BLaER1 (cell line): Measurements from ENCODE around the gene MTX1.
A peak's percentile ranks its signal among the peaks of the same experiment; 100 is the strongest.
"Not testable (repeated sequence)": the region's sequence is repeated elsewhere in the genome, so short reads cannot be mapped to it uniquely, and the experiment has no call there.

ENCODE experiments used
- H3K27ac ChIP-seq: shearing (Covaris generic); formaldehyde crosslinking; 2 replicates; pipeline ENCODE4 v1.8.1; 2022
- H3K27me3 ChIP-seq: shearing (Covaris generic); formaldehyde crosslinking; 2 replicates; pipeline ENCODE4 v1.8.1; 2022
- H3K36me3 ChIP-seq: shearing (Covaris generic); formaldehyde crosslinking; 2 replicates; pipeline ENCODE4 v1.8.1; 2022
- H3K4me1 ChIP-seq: shearing (Covaris generic); formaldehyde crosslinking; 2 replicates; pipeline ENCODE4 v1.8.1; 2022
- H3K4me2 ChIP-seq: shearing (Covaris generic); formaldehyde crosslinking; 2 replicates; pipeline ENCODE4 v1.8.1; 2022
- H3K4me3 ChIP-seq: shearing (Covaris generic); formaldehyde crosslinking; 2 replicates; pipeline ENCODE4 v1.8.1; 2022
- H3K9ac ChIP-seq: shearing (Covaris generic); formaldehyde crosslinking; 2 replicates; pipeline ENCODE4 v1.8.1; 2022
- H3K9me3 ChIP-seq: shearing (Covaris generic); formaldehyde crosslinking; 2 replicates; pipeline ENCODE4 v1.8.1; 2022
- H4K20me1 ChIP-seq: shearing (Covaris generic); formaldehyde crosslinking; 2 replicates; pipeline ENCODE4 v1.8.1; 2022
- Cebpa-rat ChIP-seq: shearing (Covaris generic); IDR thresholded peaks from 2 replicates; pipeline ENCODE4 v1.8.1; 2022

Gene MTX1

DNA sequence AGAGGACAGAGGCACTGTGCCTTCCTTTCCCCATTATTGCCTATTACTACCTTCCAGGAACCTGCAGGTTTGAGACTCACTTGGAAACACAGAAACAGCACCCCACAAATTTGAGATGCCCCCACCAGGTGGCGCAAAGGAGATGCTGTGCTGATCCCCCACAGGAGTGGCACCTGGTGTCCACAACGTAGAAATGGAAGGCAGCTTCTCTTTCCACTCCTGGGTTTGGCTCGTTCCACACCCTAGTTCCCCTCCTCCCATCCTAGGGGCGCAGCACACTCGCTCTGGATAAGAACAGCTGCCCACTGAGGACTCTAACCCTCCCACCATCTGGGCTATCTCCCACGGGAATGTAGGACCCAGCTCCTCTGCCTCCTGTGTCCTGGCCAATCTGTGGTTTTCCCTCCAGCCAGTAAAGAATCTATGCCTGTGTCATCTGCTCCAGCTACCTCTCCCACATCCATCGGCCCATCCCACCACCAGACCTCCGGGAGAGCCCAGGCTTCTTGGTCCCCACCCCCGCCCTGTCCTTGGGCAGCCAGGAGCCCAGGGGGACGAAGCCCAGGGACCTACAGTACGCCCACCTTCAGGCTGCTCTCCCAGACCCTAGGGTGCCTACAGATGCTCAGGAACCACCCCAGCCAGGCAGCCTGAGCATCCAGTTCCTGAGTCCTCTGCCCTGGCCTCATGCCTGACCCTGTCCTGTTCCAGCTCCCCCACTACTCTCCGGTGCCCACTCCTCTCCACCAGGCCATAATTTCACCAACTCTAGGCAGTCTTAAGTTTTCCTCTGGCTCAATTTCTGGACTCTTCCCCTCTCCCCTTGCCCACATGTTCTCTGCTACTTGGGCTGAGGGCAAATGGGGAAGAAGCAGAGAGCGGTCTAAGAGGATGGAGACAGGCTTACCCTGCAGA lies 1.3 kb upstream of the MTX1 start:
- Histone ChIP-seq H3K4me2 (peak overlapping the region; percentile 99), H3K4me3 (peak overlapping the region; percentile 94), H4K20me1 (no peaks in the 10 kb centered on the region), H3K36me3 (peaks cover 33% of the 10 kb centered on the region), H3K4me1 (peaks cover 42% of the 10 kb centered on the region), H3K9ac (peak overlapping the region; percentile 86), H3K27ac (peak overlapping the region; percentile 95), H3K27me3 (no peaks in the 10 kb centered on the region), H3K9me3 (no peaks in the 10 kb centered on the region)
- no peak for TF ChIP-seq Cebpa-rat

DNA sequence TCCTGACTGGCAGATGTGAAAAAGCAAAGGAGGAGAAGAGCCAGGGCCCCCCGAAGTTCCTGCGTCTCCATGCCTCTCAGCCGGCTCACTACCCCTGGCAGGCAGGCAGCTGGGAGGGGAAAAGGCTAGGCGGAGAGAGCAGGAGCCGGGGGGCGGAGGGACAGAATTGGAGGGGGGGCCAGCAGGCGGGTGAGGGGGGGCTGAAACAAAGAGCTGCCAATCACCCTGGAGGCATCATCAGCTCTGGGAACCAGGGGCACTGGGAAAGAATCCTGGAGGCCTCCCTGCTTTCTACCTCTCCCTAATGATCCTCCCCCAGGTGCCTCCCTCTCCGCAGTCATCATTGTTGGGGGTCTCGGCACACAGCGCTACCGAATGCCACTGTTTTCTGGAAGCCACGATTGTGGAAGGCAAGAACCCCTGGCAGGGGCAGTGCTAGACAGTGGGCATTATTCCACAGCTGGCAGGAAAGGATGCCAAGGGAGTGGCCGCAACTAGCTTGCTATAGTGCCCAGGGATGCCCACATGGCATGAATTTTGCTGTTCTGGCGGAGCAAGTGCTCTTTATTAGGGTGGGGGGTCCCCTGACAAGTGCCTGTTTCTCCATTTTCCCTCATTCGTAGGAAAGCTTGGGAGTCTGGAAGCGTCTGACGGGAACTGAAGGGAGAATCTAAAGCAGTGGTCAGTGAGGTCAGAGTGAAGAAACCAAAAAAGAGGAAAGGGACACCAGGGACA lies 522 bp upstream of the MTX1 start, which contains the start of gene THBS3:
Gene THBS3 (minus strand): TSS at position 92 of the 735 bp plus-strand sequence. CDS start 21 bp downstream, at position 71.
- Histone ChIP-seq H3K27me3 (no peaks in the 10 kb centered on the region), H3K27ac (peak within 1 kb of the TSS; percentile 95), H3K9me3 (no peaks in the 10 kb centered on the region), H4K20me1 (no peaks in the 10 kb centered on the region), H3K4me2 (peak within 1 kb of the TSS; percentile 99), H3K36me3 (peaks cover 27% of the 10 kb centered on the region), H3K4me3 (peak within 1 kb of the TSS; percentile 94), H3K9ac (peak within 1 kb of the TSS; percentile 86), H3K4me1 (peaks cover 42% of the 10 kb centered on the region)
- TF ChIP-seq Cebpa-rat, result no peak

- Histone ChIP-seq H3K4me2 (peak overlapping the region; percentile 99), H3K27me3 (no peaks in the 10 kb centered on the region), H3K4me3 (peak overlapping the region; percentile 94), H3K9ac (peak overlapping the region; percentile 86), H3K27ac (peak overlapping the region; percentile 95), H3K36me3 (peaks cover 23% of the 10 kb centered on the region), H3K9me3 (no peaks in the 10 kb centered on the region), H3K4me1 (peaks cover 42% of the 10 kb centered on the region), H4K20me1 (no peaks in the 10 kb centered on the region)
- TF ChIP-seq Cebpa-rat, result no peak
These were observed 822 bp downstream of the MTX1 start for GRCh38 chr1:155209312-155209721.

DNA sequence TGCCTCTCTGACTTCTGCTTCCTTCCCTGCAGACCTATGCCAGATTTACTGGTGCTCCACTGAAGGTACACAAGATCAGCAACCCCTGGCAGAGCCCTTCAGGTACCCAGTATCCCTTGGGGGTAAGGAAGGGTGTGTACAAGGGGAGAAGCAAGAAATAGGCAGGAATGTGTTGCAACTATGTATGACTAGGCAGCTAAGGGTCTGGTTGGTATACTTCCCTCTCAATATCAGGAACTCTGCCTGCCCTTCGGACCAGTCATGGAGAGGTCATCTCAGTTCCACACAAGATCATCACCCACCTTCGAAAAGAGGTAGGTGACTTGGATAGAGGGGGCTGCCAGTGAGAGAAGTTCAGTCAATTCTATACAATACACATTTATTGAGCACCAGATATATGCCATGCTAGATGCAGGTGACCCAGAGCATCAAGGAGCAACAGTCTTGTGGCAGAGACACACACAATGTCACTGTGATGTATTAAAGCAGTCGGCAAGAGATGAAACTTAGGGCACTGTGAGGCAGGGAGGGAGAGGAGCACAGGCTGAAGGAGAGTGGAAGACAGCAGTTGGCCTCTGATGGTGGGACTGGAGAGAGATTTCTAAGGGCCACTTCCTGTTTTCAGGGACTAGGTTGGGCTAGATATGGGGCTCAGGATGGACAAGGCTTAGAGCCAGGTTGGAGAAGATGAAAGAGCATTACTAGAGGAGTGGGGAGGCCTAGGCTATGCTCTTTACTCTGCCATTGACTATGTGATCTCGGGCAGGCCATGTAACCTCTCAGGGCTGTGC lies 2.0 kb downstream of the MTX1 start:
- peaks cover 32% of the 10 kb centered on the region for H3K36me3 ChIP-seq
- H3K9ac ChIP-seq, result no peak overlapping the region
- H3K27ac ChIP-seq, result no peak overlapping the region
- H3K9me3 ChIP-seq, result no peaks in the 10 kb centered on the region
- no peaks in the 10 kb centered on the region for H3K27me3 ChIP-seq
- H4K20me1 ChIP-seq, result no peaks in the 10 kb centered on the region
- no peak overlapping the region for H3K4me3 ChIP-seq
- no peak for TF ChIP-seq Cebpa-rat
- peak overlapping the region; percentile 99 for H3K4me2 ChIP-seq
- H3K4me1 ChIP-seq, result peaks cover 42% of the 10 kb centered on the region

- not testable (repeated sequence) for H3K27me3 ChIP-seq, H3K27ac ChIP-seq, H3K9me3 ChIP-seq, H3K4me3 ChIP-seq, H3K9ac ChIP-seq, H3K4me2 ChIP-seq, H4K20me1 ChIP-seq
- peaks cover 34% of the 10 kb centered on the region for H3K4me1 ChIP-seq
- H3K36me3 ChIP-seq, result peaks cover 42% of the 10 kb centered on the region
These were observed 3.0 kb downstream of the MTX1 start for GRCh38 chr1:155211381-155212050.

DNA sequence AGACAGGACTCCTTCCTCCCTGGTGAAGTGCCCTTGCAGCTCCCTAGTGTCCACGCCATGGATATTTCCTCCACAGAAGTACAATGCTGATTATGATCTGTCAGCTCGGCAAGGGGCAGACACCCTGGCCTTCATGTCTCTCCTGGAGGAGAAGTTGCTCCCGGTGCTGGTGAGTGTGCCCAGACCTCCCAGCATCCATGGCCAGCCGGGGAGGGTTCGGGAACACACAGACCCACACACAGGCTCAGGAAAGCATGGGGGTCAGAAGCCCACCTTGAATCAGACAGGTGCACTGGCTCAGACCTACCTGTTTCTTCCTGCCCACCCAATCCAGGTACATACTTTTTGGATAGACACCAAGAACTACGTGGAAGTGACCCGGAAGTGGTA lies 3.6 kb downstream of the MTX1 start:
- not testable (repeated sequence) for H3K9ac ChIP-seq, H4K20me1 ChIP-seq, H3K27ac ChIP-seq, H3K4me2 ChIP-seq, H3K4me3 ChIP-seq, H3K9me3 ChIP-seq, H3K27me3 ChIP-seq
- H3K4me1 ChIP-seq, result peaks cover 28% of the 10 kb centered on the region
- H3K36me3 ChIP-seq, result peaks cover 45% of the 10 kb centered on the region

DNA sequence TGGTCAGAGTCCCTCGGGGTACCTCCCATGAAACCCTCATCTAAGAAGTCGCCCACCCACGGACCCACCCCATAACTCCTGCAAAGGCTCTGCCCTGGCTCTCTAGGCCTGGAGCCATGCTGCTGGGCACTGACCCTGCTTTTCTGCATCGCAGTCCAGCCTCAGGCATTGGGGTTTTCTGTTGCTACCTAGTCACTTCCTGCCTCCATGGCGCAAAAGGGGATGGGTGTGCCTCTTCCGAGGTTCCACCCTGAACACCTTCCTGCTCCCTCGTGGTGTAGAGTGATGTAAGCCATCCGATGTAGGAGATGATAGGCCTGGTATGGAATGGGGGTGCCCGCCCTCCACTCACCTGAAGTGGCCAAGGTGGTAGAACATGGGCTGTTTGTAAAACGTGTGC lies 6.2 kb downstream of the MTX1 start:
- not testable (repeated sequence) for H3K4me3 ChIP-seq, H3K9ac ChIP-seq, H3K4me2 ChIP-seq, H3K27me3 ChIP-seq, H3K27ac ChIP-seq, H4K20me1 ChIP-seq, H3K9me3 ChIP-seq
- peaks cover 51% of the 10 kb centered on the region for H3K36me3 ChIP-seq
- peaks cover 17% of the 10 kb centered on the region for H3K4me1 ChIP-seq

- H3K27me3 ChIP-seq, result no peaks in the 10 kb centered on the region
- no peak overlapping the region for H3K27ac ChIP-seq
- no peak overlapping the region for H3K9ac ChIP-seq
- H3K4me2 ChIP-seq, result no peak overlapping the region; the same call in 1 of the 2 replicates
- peaks cover 29% of the 10 kb centered on the region for H3K36me3 ChIP-seq
- TF ChIP-seq Cebpa-rat, result no peak
- no peaks in the 10 kb centered on the region for H3K9me3 ChIP-seq
- no peaks in the 10 kb centered on the region for H4K20me1 ChIP-seq
- no peak overlapping the region for H3K4me3 ChIP-seq
- H3K4me1 ChIP-seq, result peaks cover 37% of the 10 kb centered on the region
These were observed 10.5 kb downstream of the MTX1 start for GRCh38 chr1:155218854-155219591.

- no peak overlapping the region for H3K9ac ChIP-seq
- H3K27me3 ChIP-seq, result no peaks in the 10 kb centered on the region
- H3K36me3 ChIP-seq, result peaks cover 28% of the 10 kb centered on the region
- no peaks in the 10 kb centered on the region for H3K9me3 ChIP-seq
- no peak for TF ChIP-seq Cebpa-rat
- peaks cover 43% of the 10 kb centered on the region for H3K4me1 ChIP-seq
- no peak overlapping the region for H3K27ac ChIP-seq
- no peaks in the 10 kb centered on the region for H4K20me1 ChIP-seq
- no peak overlapping the region for H3K4me2 ChIP-seq
- no peak overlapping the region for H3K4me3 ChIP-seq
These were observed 11.1 kb downstream of the MTX1 start for GRCh38 chr1:155219592-155220031.

- peaks cover 50% of the 10 kb centered on the region for H3K4me1 ChIP-seq
- not testable (repeated sequence) for H3K9ac ChIP-seq, H3K27me3 ChIP-seq, H3K27ac ChIP-seq, H3K4me3 ChIP-seq, H3K4me2 ChIP-seq, H3K9me3 ChIP-seq, H4K20me1 ChIP-seq
- H3K36me3 ChIP-seq, result peaks cover 21% of the 10 kb centered on the region
These were observed 11.9 kb downstream of the MTX1 start for GRCh38 chr1:155220211-155220965.
